ELR (cell line): ENCODE data around the gene CLCNKB.
"Not testable (repeated sequence)": the region's sequence is repeated elsewhere in the genome, so short reads cannot be mapped to it uniquely, and the experiment has no call there.

Source experiments
- DNase-seq: peaks from one replicate; pipeline ENCODE4 v3.0.0-alpha.2; 2015; ENCODE audit warnings: low read depth

CLCNKB gene

GRCh38 chr1:16015491-16015890 is 28.1 kb upstream of the CLCNKB start:
- no peak for DNase-seq

DNA sequence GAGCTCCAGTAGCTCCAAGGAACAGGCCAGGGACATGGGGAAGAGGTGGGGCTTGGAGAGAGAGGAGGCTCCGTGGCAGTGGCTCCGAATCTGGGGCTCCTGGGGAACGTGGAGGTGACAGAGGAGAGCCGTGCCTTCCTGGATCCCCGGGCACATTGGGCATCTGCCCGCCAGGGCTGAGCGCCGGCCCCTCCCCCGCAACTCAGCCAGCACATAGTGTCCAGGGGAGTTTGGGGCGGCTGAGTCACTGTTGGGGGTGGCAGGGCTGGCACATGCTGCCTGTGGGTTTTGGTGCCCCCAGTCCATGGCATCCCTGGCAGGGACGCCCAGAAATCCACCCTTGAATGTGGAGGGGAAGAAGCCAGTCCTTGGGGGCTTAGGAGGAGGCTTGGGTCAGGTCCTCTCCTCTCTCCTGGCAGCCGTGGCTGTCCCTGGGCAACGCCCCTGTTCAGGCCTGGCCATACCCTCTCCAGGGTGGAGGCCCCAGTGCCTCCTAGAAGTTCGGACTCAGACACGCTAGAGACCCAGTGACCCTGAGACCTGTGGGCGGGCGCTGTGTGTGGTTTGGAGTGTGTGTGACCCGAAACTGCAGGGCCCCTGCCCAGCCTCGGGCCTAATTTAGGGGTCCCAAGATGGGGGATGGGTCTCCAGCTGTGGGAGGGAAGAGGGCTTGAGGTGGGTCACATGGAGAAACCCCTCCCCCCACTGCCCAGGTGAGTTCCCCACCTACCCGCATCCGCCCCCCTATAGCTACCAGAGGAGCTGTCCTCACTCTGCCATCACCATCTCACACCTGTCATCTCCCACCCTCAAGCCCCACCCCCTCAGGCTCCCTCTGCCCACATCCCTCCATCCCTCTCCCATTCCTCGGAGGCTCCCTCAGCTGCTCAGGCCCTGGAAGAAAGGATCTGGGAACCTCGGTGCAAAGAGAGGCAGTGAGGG is 27.4 kb upstream of the CLCNKB start:
- no peak for DNase-seq

DNA sequence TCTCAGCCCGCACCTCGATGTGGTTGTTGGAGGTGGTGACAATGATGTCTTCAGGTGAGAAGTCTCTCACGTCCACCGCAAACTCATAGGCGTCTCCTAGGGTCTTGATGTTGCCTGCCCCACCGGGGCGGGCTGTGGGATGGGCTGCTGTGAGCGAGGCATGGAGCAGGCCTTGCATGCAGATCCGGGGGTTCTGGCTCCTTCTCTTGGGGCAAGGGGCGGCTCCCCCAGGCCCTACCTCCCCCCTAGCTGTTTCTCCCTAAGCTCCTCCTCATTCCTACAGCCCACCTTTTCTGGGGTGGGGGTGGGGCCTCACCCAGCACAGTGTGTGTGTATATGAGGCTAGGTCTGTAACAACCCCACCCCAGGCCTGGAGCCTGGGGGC is 26.5 kb upstream of the CLCNKB start:
- DNase-seq, result no peak

DNA sequence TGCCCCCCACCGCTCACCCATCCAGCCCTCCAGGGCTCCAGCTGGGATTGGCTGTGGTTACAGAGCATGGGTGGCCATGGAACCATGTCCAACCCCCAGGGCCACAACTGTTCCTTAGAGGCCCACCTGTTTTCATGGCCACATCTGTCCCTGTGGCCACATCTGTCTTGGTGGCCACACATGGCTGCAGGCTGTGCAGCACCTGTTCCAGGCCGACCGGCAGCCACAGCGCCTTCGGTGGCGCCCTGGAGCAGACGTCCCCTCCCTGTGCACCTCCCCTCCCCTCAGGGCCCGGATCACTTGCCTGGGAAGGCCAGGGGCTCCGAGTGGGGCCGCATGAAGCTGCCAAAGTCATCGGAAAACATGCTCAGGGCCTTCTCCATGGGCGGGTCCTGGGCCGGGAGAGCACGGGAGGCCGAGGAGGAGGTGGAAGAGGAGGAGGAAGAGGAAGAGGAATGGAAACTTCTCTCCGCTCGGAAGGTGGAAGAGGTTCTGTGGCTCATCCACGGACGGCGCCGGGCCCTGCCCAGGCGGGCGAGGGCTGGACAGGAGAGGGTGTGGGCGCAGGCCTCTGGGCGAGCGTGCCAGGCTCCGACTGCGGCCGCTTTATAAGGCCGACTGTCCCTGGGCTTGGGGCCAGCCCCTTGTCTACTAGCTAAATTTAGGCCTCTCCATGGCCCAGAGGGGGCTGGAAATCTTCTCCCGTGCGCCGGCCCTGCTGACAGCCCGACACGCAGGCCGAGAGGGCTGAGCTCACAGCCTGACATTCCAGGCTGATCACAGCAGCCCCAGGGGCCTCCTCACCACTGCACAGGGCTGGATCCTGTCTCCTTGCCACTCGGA is 25.9 kb upstream of the CLCNKB start, which contains the start of gene HSPB7:
Gene HSPB7 (minus strand): TSS at position 583 of the 843 bp plus-strand sequence. CDS start 80 bp downstream, at position 503.
- no peak for DNase-seq

DNA sequence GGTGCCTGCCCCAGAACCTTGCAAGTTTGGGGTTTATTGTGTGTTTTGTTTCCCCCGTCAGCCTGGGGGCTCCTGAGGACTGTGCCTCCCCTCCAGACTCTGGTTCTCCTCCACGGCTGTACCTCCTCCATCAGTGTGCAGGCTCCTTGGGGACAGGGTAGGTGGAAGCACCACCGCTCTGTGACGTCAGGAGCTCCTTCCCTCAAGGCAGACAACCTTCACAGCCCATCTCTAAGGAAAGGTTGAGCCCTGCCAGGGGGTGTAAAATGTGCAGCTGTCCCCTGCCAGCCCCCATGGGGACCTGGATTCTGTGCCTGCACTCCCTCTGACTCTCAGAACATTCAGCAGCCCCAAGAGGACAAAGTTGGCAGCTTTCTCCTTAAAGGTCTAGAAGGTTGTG is 25.3 kb upstream of the CLCNKB start:
- DNase-seq, result no peak

DNA sequence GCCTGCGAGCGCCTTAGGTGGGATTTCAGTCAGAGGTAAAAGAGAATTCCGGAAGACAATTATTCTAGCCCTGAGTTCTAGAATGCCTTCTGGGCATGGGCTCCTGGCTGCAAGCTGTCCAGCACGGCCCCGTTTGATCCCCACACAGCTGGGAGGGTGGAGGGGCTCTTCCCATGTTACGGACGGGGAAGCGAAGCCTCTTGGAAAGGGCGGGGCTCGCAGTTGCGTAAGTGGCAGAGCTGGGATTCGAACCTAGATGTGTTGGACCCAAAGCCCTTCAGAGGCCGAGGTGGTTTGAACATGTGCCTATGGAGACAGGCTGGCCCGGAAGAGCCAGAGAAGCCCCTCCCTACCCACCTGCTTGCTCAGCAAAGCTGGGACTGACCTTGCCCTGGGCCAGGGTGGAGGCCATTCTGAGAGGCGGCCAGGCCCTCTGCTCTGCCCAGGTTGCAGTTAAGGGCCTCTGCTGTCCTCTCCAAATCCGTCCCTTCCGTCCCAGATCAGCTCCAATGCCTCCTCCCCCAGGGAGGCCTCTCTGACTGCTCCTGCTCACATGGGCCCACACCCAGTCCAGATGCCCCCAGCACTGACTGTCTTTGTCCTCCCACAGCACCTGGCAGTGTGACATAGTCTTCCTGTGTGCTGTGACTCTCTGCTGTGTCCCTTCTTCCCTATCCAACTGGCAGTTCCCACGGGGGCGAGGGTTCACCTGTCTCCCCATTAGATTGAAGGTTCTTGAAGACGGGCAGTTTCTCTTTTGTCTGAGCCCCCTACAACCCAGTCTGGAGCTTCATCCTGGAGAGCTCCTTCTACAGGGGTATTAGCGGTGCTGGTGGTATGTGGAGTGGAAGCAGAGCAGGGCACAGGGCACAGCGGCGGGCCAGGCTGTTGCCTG is 24.6 kb upstream of the CLCNKB start:
- DNase-seq, result no peak

DNA sequence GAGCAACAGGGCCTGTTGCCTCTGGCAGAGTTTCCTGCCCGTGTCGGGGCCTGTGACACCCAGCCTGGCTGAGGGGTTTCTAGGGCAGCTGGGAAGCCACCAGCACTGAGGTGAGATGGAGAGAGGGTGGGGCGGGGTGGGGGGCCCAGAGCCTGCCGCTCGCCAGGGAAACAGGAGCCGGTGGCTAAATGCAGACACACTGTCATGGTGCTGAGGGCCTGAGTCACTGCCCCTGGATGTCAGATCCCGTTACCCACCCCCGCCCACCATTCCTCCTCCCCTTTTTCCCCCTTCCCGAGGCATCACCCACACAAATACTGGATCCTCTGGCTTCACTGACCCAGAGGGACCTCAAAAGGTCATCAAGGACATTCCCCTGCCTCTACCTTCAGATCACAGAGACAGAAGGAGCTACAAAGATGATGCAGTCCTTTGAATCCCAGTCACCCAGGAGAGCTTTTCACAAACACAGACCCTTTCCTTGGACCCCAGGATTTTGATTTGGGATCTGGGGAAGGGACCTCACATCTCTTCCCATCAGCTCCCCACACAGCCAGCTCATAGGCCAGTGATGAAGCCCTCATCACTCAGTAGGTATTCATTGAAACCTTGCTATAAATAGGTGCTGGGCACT is 23.8 kb upstream of the CLCNKB start:
- DNase-seq, result peak; percentile 41

- DNase-seq, result no peak
Observed at GRCh38 chr1:16020325-16020724, 23.3 kb upstream of the CLCNKB start.

DNA sequence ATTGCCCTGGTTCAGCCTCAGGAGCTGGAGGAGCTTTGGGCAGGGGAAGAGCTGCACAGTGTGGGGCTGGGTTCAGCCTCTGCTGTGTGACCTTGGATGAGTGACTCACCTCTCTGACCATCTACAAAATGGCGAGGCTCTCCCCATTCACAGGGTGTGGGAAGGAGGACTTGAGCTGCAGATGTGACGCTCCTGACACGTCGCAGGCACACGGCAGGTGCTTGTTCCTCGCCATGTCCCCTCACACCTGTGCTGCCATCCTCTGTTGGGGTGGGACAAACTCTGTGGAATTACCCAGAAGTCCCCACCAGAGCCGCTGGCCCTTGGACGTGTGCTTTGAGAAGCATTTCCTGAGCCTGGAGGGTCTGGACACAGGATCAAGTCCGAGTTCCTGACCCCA is 22.7 kb upstream of the CLCNKB start:
- DNase-seq, result not testable (repeated sequence)

- DNase-seq, result no peak
Observed at GRCh38 chr1:16021681-16022080, 21.9 kb upstream of the CLCNKB start, which contains the start of gene CLCNKA. TSS of gene CLCNKA (plus strand) at chr1:16022036. CDS start at chr1:16022620, 584 bp downstream.

DNA sequence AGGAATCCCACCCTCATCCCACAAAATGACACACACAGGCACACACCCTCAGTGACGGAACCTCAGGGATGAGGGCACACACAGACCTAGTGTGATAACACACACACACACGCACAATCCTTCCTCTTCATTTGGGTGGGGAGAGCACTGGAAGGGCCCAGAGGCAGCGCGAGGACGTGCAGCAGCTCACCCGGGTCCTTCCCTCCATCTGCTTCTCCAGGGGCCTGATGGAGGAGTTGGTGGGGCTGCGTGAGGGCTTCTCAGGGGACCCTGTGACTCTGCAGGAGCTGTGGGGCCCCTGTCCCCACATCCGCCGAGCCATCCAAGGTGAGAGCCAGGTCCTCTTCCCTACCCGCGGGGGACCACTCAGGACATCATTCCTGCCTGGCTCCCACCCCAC is 21.2 kb upstream of the CLCNKB start:
- DNase-seq, result no peak

DNA sequence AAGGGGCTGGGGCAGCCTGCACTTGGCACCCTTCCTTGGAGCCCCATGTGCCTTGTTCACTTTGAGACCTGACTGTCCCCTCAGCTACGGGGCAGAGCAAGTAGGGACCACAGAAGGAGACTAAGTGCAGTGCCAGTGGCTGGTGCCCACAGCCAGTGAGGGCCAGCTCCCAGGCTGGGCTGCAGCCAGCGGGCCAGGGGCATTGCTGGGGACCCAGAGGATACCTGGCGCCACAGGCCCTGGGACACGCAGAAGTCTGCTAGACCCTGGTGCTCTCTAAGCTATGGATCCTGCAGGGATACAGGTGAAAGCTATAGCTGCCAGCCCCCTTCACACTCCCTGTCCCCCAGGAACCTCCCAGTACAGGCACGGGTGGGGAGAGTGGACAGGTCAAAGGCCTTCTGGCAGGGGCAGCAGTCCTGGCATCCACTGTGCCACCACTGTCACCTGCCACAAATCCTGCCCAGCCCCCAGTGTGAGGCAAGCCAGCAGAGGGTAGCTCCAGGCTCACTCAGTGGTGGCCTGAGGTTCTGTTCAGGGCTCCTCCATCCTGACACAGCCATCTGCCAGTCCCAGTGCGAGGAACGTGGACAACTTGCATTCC is 20.4 kb upstream of the CLCNKB start:
- DNase-seq, result no peak

GRCh38 chr1:16026302-16026701 is 17.3 kb upstream of the CLCNKB start:
- DNase-seq, result not testable (repeated sequence)

- no peak for DNase-seq
Observed at GRCh38 chr1:16026723-16027484, 16.7 kb upstream of the CLCNKB start.

GRCh38 chr1:16028237-16029002 is 15.2 kb upstream of the CLCNKB start:
- no peak for DNase-seq

- not testable (repeated sequence) for DNase-seq
Observed at GRCh38 chr1:16029003-16029268, 14.6 kb upstream of the CLCNKB start.

DNA sequence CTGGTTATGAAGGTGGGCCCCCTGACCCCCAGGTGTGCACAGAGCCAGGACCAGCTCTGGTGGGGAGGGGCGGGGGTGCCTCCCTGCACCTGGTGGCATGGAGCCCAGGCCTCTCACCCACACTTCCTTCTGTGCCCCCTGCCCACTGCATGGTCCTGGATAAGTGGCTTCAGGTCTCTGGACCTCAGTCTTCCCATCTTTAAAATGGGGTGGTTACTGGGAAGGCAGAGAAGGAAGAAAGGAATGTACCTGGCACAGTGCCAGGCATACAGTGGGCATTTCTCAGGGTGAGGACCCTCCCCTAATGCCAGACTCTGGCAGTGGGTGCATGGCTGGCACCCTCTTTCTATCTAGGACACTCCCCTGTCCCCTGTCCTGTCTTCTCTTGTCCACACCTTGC is 14.3 kb upstream of the CLCNKB start:
- DNase-seq, result no peak

DNA sequence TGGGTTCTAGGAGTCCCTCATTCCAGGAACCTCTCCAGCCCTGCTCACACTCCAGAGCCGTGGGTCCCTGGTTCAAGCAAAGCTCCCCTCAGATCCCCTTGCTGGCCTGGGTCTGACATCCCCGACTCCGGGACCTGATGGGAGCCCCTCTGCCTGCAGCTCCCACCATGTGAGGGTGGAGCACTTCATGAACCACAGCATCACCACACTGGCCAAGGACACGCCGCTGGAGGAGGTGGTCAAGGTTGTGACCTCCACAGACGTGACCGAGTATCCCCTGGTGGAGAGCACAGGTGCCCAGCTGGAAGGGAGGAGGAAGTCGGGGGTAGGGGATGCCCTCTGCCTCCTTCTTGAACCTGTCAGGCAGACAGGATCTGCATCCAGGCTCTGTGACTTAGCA is 12.0 kb upstream of the CLCNKB start:
- no peak for DNase-seq

DNA sequence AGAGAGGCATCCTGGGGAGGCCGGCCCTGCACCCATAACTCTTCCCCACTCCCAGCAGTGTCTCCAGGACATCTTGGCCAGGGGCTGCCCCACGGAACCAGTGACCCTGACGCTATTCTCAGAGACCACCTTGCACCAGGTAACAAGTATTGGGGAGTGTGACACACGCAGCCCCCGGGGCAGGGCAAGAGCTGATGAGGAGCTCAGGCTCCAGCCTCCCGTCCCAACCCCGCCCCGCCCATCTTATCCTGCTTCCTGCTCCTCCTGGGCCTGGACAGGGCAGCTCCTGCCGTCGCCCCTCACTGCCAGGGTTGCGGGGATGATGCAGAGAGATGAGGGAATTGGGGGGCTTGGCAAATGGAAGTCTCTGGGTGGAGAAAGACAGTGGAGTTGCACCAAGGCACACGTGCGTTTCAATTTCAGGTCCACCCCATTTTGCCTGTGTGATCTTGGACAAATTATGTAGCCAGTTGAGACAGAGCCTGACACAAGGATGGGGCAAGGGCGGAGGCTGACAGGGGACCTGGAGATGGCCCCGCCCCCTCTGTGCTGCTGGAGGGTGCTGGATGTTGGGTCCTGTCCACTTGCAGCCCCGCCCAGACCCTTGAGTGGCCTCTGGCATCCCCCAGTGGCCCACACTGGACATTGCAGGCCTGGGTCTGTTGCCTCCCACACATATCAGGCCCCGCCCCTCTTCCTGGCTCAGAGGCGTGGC is 11.0 kb upstream of the CLCNKB start:
- peak; percentile 91 for DNase-seq
